ENCODE results near the gene UCMA. TPM values are rescaled to one million over a fixed set of nuclear protein-coding genes. Genes with fewer than 3 reads are reported as not detected.

The UCMA gene
- total RNA-seq, 1 experiment from 2014 or later = 1.0 TPM

GRCh38 chr10:13247784-13248183, 13.6 kb upstream of the UCMA start:
- no peak overlapping the region for H3K27ac Mint-ChIP-seq
- no peaks in the 10 kb centered on the region for H3K4me1 Mint-ChIP-seq
- no peak for DNase-seq (ENCODE audit: low spot score)
- POLR2A ChIA-PET = no interaction called here
- CTCF ChIA-PET = no interaction called here
- H3K27me3 Mint-ChIP-seq (ENCODE audit: low read depth) = no peaks in the 10 kb centered on the region
- TF ChIP-seq GTF2I (CRISPR knock-in tag; conservative IDR thresholded peaks at IDR 0.05) (no peak), SMAD3 (CRISPR knock-in tag; IDR thresholded peaks at IDR 0.05; ENCODE audit: borderline replicate concordance) (no peak)
- ATAC-seq = no peak
- no peaks in the 10 kb centered on the region for H3K36me3 Mint-ChIP-seq
- H3K4me3 Mint-ChIP-seq = no peak overlapping the region
- H3K9me3 Mint-ChIP-seq = peaks cover 4% of the 10 kb centered on the region; the same call in 1 of the 2 replicates

DNA sequence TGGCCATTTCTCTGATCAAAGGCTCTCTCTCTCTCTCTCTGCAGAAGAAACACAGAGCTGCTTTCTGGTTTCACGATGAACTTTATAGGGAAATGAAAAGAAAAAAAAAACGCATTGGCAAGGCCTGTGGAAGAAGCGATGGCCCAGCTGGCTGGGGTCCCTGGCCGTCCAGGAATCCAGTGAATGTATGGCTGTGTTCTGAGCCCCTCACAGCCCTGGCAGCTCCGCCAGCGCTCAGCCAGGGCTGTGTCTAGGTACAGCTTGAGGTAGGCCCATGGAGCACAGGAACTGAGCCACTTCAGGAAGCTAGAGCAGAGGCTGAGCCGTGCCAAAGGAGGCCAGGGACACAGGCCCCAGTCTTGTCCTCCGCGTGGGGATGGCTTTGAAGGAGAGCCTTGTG, 13.1 kb upstream of the UCMA start:
- CTCF ChIA-PET = no interaction called here
- Mint-ChIP-seq H3K36me3 (no peaks in the 10 kb centered on the region), H3K27me3 (ENCODE audit: low read depth) (no peaks in the 10 kb centered on the region), H3K9me3 (peaks cover 4% of the 10 kb centered on the region; the same call in 1 of the 2 replicates), H3K4me3 (no peak overlapping the region), H3K4me1 (no peaks in the 10 kb centered on the region), H3K27ac (no peak overlapping the region)
- DNase-seq (ENCODE audit: low spot score) (no peak), ATAC-seq (no peak)
- POLR2A ChIA-PET = no interaction called here
- TF ChIP-seq JAZF1 (CRISPR knock-in tag; IDR thresholded peaks at IDR 0.05) = no peak
- no peak for TF ChIP-seq ZNF138 (CRISPR knock-in tag; conservative IDR thresholded peaks at IDR 0.05)
- TF ChIP-seq ZNF671 (CRISPR knock-in tag; IDR thresholded peaks at IDR 0.05) = no peak
- no peak for TF ChIP-seq NFATC4 (CRISPR knock-in tag; IDR thresholded peaks at IDR 0.05)
- TF ChIP-seq FOXK1 (CRISPR knock-in tag; IDR thresholded peaks at IDR 0.05) = no peak
- TF ChIP-seq, protein P1, sequence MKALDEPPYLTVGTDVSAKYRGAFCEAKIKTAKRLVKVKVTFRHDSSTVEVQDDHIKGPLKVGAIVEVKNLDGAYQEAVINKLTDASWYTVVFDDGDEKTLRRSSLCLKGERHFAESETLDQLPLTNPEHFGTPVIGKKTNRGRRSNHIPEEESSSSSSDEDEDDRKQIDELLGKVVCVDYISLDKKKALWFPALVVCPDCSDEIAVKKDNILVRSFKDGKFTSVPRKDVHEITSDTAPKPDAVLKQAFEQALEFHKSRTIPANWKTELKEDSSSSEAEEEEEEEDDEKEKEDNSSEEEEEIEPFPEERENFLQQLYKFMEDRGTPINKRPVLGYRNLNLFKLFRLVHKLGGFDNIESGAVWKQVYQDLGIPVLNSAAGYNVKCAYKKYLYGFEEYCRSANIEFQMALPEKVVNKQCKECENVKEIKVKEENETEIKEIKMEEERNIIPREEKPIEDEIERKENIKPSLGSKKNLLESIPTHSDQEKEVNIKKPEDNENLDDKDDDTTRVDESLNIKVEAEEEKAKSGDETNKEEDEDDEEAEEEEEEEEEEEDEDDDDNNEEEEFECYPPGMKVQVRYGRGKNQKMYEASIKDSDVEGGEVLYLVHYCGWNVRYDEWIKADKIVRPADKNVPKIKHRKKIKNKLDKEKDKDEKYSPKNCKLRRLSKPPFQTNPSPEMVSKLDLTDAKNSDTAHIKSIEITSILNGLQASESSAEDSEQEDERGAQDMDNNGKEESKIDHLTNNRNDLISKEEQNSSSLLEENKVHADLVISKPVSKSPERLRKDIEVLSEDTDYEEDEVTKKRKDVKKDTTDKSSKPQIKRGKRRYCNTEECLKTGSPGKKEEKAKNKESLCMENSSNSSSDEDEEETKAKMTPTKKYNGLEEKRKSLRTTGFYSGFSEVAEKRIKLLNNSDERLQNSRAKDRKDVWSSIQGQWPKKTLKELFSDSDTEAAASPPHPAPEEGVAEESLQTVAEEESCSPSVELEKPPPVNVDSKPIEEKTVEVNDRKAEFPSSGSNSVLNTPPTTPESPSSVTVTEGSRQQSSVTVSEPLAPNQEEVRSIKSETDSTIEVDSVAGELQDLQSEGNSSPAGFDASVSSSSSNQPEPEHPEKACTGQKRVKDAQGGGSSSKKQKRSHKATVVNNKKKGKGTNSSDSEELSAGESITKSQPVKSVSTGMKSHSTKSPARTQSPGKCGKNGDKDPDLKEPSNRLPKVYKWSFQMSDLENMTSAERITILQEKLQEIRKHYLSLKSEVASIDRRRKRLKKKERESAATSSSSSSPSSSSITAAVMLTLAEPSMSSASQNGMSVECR (CRISPR knock-in tag; IDR thresholded peaks at IDR 0.05; ENCODE audit: borderline replicate concordance) = no peak
- TF ChIP-seq, protein P2, sequence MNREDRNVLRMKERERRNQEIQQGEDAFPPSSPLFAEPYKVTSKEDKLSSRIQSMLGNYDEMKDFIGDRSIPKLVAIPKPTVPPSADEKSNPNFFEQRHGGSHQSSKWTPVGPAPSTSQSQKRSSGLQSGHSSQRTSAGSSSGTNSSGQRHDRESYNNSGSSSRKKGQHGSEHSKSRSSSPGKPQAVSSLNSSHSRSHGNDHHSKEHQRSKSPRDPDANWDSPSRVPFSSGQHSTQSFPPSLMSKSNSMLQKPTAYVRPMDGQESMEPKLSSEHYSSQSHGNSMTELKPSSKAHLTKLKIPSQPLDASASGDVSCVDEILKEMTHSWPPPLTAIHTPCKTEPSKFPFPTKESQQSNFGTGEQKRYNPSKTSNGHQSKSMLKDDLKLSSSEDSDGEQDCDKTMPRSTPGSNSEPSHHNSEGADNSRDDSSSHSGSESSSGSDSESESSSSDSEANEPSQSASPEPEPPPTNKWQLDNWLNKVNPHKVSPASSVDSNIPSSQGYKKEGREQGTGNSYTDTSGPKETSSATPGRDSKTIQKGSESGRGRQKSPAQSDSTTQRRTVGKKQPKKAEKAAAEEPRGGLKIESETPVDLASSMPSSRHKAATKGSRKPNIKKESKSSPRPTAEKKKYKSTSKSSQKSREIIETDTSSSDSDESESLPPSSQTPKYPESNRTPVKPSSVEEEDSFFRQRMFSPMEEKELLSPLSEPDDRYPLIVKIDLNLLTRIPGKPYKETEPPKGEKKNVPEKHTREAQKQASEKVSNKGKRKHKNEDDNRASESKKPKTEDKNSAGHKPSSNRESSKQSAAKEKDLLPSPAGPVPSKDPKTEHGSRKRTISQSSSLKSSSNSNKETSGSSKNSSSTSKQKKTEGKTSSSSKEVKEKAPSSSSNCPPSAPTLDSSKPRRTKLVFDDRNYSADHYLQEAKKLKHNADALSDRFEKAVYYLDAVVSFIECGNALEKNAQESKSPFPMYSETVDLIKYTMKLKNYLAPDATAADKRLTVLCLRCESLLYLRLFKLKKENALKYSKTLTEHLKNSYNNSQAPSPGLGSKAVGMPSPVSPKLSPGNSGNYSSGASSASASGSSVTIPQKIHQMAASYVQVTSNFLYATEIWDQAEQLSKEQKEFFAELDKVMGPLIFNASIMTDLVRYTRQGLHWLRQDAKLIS (CRISPR knock-in tag; IDR thresholded peaks at IDR 0.05; ENCODE audit: borderline replicate concordance) = no peak
- TF ChIP-seq CREM (CRISPR knock-in tag; IDR thresholded peaks at IDR 0.05) = no peak
- no peak for TF ChIP-seq IRF1 (CRISPR knock-in tag; IDR thresholded peaks at IDR 0.05)
- TF ChIP-seq CTCF (IDR thresholded peaks at IDR 0.05) = no peak
- no peak for TF ChIP-seq ZNF263 (CRISPR knock-in tag; IDR thresholded peaks at IDR 0.05; ENCODE audit: low read depth)
- TF ChIP-seq NFE2L1 (CRISPR knock-in tag; IDR thresholded peaks at IDR 0.05) = no peak
- TF ChIP-seq, protein P3, sequence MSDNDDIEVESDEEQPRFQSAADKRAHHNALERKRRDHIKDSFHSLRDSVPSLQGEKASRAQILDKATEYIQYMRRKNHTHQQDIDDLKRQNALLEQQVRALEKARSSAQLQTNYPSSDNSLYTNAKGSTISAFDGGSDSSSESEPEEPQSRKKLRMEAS (CRISPR knock-in tag; IDR thresholded peaks at IDR 0.05) = no peak
- no peak for TF ChIP-seq ZSCAN18 (CRISPR knock-in tag; IDR thresholded peaks at IDR 0.05)
- no peak for TF ChIP-seq GRHL2 (CRISPR knock-in tag; IDR thresholded peaks at IDR 0.05; ENCODE audit: insufficient replicate concordance, severe bottlenecking)
- no peak for TF ChIP-seq ZNF121 (CRISPR knock-in tag; IDR thresholded peaks at IDR 0.05)
- TF ChIP-seq, protein P4, sequence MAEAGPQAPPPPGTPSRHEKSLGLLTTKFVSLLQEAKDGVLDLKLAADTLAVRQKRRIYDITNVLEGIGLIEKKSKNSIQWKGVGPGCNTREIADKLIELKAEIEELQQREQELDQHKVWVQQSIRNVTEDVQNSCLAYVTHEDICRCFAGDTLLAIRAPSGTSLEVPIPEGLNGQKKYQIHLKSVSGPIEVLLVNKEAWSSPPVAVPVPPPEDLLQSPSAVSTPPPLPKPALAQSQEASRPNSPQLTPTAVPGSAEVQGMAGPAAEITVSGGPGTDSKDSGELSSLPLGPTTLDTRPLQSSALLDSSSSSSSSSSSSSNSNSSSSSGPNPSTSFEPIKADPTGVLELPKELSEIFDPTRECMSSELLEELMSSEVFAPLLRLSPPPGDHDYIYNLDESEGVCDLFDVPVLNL (CRISPR knock-in tag; IDR thresholded peaks at IDR 0.05; ENCODE audit: borderline replicate concordance, low read depth) = no peak
